ENCODE results near the gene AGBL4.

DNA sequence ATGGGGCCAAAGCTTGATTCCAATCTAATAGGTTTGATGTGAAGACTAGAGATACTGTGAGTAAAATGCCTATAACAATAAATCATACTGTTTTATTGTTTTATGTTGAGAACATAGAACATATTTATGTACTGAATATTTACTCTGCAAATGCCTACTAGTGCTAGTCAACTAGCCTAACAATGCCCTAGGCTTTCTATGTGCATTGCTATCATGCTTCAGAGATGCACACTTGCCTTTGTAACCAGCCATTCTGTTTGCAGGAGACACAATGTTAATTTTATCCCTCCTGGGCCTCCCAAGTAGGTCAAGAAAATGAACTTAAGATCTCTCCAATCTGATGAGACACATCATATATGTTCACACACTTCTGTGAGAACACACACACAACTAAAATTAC lies 716.3 kb downstream of the AGBL4 start:
- TF ChIP-seq, protein P1, sequence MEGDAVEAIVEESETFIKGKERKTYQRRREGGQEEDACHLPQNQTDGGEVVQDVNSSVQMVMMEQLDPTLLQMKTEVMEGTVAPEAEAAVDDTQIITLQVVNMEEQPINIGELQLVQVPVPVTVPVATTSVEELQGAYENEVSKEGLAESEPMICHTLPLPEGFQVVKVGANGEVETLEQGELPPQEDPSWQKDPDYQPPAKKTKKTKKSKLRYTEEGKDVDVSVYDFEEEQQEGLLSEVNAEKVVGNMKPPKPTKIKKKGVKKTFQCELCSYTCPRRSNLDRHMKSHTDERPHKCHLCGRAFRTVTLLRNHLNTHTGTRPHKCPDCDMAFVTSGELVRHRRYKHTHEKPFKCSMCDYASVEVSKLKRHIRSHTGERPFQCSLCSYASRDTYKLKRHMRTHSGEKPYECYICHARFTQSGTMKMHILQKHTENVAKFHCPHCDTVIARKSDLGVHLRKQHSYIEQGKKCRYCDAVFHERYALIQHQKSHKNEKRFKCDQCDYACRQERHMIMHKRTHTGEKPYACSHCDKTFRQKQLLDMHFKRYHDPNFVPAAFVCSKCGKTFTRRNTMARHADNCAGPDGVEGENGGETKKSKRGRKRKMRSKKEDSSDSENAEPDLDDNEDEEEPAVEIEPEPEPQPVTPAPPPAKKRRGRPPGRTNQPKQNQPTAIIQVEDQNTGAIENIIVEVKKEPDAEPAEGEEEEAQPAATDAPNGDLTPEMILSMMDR (IDR thresholded peaks at IDR 0.05; ENCODE audit: low read length), result no peak
- TF ChIP-seq EZH2 (IDR thresholded peaks at IDR 0.05; ENCODE audit: borderline replicate concordance, low read length), result no peak

Measured in OCI-LY1 (cell line).